Measurements from ENCODE around the gene PPP3CA.
"Not testable (repeated sequence)": the region's sequence is repeated elsewhere in the genome, so short reads cannot be mapped to it uniquely, and the experiment has no call there.

The PPP3CA gene

GRCh38 chr4:101022151-101023024 is 324.9 kb downstream of the PPP3CA start:
- ATAC-seq = peak; percentile 68
- Mint-ChIP-seq H3K4me3 (no peak overlapping the region), H3K9me3 (no peaks in the 10 kb centered on the region), H3K4me1 (peaks cover 40% of the 10 kb centered on the region), H3K27ac (peak overlapping the region in 1 of 2 donors; percentile 43), H3K27me3 (no peaks in the 10 kb centered on the region)
- peak in 1 of 2 donors; percentile 46 for DNase-seq

- ATAC-seq (peak; percentile 84), DNase-seq (no peak)
- Mint-ChIP-seq H3K4me1 (peaks cover 40% of the 10 kb centered on the region), H3K27ac (no peak overlapping the region), H3K9me3 (no peaks in the 10 kb centered on the region), H3K4me3 (peak overlapping the region; percentile 51 to 67), H3K27me3 (peaks cover 2% of the 10 kb centered on the region)
Observed at GRCh38 chr4:101020956-101021355, 326.4 kb downstream of the PPP3CA start.

DNA sequence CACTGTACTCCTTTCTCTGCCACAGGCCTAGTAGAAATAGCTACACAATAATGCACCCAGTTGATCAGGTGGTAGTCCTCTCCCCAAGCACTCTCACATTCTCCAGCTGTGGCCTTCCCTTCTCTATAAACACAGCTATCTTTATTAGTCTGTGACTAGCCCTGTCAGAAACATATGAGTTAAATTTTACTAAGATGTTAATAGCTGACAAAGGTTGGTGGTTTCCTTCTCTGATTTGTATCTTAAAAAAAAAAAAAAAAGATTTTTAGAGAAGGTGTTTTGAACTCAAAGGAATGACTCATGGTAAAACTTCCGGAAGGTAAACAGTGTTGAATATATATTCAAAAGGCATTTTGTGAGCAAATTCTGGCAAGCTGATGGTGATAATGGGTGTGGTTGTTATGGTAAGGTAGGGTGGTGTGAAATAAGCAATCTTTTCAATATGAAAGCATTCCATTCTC is 327.4 kb downstream of the PPP3CA start:
- Mint-ChIP-seq H3K9me3 (no peaks in the 10 kb centered on the region), H3K27ac (peak overlapping the region; percentile 30 to 90), H3K4me1 (peaks cover 40% of the 10 kb centered on the region), H3K27me3 (peaks cover 6% of the 10 kb centered on the region), H3K4me3 (peak overlapping the region; percentile 28 to 52)
- DNase-seq = peak in 1 of 2 donors; percentile 15
- ATAC-seq = peak; percentile 80

- Mint-ChIP-seq H3K27ac (peak overlapping the region in 1 of 2 donors; percentile 20), H3K9me3 (no peaks in the 10 kb centered on the region), H3K27me3 (peaks cover 6% of the 10 kb centered on the region), H3K4me3 (peak overlapping the region in 1 of 2 donors; percentile 40), H3K4me1 (peaks cover 40% of the 10 kb centered on the region)
- DNase-seq = no peak
- no peak for ATAC-seq
Observed at GRCh38 chr4:101019313-101019712, 328.0 kb downstream of the PPP3CA start.

DNA sequence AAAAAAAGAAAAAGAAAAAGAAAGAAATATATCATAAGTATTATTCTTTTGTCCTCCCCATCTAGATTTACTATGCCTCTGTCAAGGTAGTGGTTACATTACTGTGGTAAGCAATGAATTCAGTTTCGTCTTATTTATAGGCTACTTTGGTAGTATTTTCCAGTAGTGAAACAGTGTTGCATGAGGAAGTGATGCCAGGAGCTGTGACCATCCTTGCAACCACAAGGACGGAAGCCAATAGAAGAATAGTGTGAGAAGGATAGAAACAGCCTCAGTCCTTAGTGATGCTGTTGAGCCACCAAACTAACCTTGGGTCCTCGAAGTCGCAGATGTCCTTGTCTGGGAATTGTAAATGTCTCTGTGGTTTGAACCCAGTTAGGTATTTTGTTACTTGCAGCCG is 328.5 kb downstream of the PPP3CA start:
- Mint-ChIP-seq H3K4me3 (peak overlapping the region in 1 of 2 donors; percentile 40), H3K27me3 (peaks cover 6% of the 10 kb centered on the region), H3K9me3 (no peaks in the 10 kb centered on the region), H3K4me1 (peaks cover 40% of the 10 kb centered on the region), H3K27ac (no peak overlapping the region)
- DNase-seq = no peak
- no peak for ATAC-seq

DNA sequence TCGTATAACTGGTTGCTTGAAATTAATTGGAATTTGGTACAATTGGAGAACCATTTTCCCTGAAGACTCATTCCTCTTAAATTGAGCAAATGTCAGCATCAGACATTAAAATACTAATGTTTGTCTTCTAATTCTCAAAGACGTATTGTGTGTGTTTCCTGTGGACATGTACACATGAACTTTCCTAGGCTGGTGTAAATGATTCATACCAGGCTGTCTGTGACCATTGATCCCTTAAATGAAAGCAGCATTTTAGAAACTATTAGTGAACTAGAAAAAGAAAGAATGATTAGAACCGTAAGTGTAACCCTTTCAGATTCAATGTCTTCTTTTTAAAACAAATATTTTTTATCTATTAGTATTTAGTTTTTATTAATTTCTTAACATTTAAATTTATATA is 332.9 kb downstream of the PPP3CA start:
- ATAC-seq (peak; percentile 46), DNase-seq (no peak)
- no peak overlapping the region for H3K4me3 Mint-ChIP-seq
- H3K4me1 Mint-ChIP-seq = peaks cover 14% of the 10 kb centered on the region
- H3K27me3 Mint-ChIP-seq = peaks cover 6% of the 10 kb centered on the region
- H3K9me3 Mint-ChIP-seq = no peaks in the 10 kb centered on the region
- no peak overlapping the region for H3K27ac Mint-ChIP-seq

- peaks cover 5% of the 10 kb centered on the region for H3K27me3 Mint-ChIP-seq
- no peaks in the 10 kb centered on the region for H3K9me3 Mint-ChIP-seq
- H3K4me3 Mint-ChIP-seq = no peak overlapping the region
- ATAC-seq = no peak
- no peak for DNase-seq
- no peak overlapping the region for H3K27ac Mint-ChIP-seq
- H3K4me1 Mint-ChIP-seq = peaks cover 8% of the 10 kb centered on the region
Observed at GRCh38 chr4:101010987-101011386, 336.3 kb downstream of the PPP3CA start.

DNA sequence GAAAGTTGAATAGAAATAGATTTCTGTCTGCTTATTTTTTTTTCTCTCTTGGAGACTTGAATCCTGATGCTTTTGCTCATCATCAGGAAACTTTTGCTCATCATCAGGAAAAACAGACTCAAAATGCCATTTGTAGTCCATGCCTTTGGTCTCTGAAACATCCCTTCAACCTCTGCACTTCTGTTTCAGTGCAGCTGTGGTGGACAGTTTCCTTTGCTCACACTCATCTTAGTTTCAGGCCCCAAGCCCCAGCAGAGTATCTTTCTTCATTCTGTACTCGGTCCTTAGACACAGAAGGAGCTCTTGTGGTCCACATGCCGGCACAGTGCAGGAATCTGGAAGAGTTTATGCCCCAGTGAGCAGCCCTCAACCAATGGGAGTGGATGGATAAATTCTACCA is 337.9 kb downstream of the PPP3CA start:
- H3K4me1 Mint-ChIP-seq = peaks cover 8% of the 10 kb centered on the region
- H3K27me3 Mint-ChIP-seq = no peaks in the 10 kb centered on the region
- H3K9me3 Mint-ChIP-seq = peaks cover 5 to 9% of the 10 kb centered on the region in 2 donors
- no peak overlapping the region for H3K4me3 Mint-ChIP-seq
- no peak for DNase-seq
- ATAC-seq = no peak
- no peak overlapping the region for H3K27ac Mint-ChIP-seq

- H3K27me3 Mint-ChIP-seq = no peaks in the 10 kb centered on the region
- DNase-seq (no peak), ATAC-seq (no peak)
- no peak overlapping the region for H3K4me3 Mint-ChIP-seq
- H3K27ac Mint-ChIP-seq = no peak overlapping the region
- peaks cover 8% of the 10 kb centered on the region for H3K4me1 Mint-ChIP-seq
- H3K9me3 Mint-ChIP-seq = peaks cover 6 to 10% of the 10 kb centered on the region in 2 donors
Observed at GRCh38 chr4:101008503-101008902, 338.8 kb downstream of the PPP3CA start.

DNA sequence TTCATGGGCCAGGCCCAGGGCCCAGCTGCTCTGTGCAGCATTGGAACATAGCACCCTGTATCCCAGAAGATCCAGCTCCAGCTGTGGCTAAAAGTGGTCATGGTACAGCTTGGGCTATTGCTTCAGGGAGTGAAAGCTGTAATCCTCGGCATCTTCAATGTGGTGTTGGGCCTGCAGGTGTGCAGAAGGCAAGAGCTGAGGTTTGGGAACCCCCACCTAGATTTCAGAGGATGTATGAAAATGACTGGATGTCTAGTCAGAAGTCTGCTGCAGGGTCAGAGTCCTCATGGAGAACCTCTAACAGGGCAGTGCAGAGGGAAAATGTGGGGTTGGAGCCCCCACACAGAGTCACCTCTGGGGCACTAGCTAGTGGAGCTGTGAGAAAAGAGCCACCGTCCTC is 341.7 kb downstream of the PPP3CA start:
- Mint-ChIP-seq H3K9me3 (peaks cover 6 to 10% of the 10 kb centered on the region in 2 donors), H3K27me3 (no peaks in the 10 kb centered on the region), H3K4me3 (no peak overlapping the region), H3K4me1 (peaks cover 8% of the 10 kb centered on the region), H3K27ac (no peak overlapping the region)
- ATAC-seq (no peak), DNase-seq (no peak)

- no peak for ATAC-seq
- H3K27me3 Mint-ChIP-seq = no peaks in the 10 kb centered on the region
- DNase-seq = no peak
- H3K27ac Mint-ChIP-seq = no peak overlapping the region
- H3K9me3 Mint-ChIP-seq = peaks cover 6 to 10% of the 10 kb centered on the region in 2 donors
- H3K4me1 Mint-ChIP-seq = no peaks in the 10 kb centered on the region
- H3K4me3 Mint-ChIP-seq = no peak overlapping the region
Observed at GRCh38 chr4:101000496-101000895, 346.8 kb downstream of the PPP3CA start.

DNA sequence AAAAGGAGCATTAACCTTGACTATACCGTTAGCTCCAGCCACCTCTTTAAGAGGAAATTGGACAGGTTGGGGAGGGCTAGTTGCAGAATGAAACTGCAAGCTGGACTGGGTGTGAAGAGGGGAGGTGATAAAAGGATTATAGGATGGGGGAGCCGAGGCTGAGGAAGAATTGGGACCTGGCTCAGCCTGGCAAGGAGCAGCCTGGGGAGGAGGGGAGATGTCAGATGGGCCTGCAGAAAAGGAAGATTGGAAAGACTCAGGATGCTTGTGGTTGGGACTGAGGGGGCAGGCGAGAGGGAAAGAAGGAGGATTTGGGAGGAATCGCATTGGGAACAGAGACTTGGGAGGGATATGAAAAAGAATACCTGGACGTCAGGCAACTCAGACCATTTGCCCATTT is 351.7 kb downstream of the PPP3CA start:
- Mint-ChIP-seq H3K4me3 (no peak overlapping the region), H3K4me1 (no peaks in the 10 kb centered on the region), H3K27ac (no peak overlapping the region), H3K9me3 (no peaks in the 10 kb centered on the region), H3K27me3 (no peaks in the 10 kb centered on the region)
- DNase-seq = no peak
- no peak for ATAC-seq

DNA sequence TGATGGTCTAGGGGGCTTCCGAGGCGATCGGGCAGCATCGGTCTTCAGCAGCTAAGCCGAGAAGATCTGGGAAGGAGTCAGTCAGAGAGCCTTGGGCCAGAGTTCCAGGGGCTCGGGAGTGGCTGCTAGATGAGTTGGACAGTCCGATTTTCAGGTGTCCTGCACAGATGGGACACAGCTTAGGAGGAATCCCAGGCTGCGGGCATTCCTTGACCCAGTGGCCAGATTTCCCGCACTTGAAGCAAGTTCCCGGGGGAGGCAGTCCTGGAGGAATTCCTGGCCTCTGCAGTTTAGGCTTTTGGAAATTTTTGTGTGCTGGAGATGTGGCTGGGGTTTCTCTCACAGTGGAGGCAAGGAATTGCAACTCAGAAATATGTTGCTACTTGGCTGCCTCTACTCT is 352.3 kb downstream of the PPP3CA start:
- not testable (repeated sequence) for DNase-seq, H3K9me3 Mint-ChIP-seq, H3K4me3 Mint-ChIP-seq, H3K4me1 Mint-ChIP-seq, ATAC-seq, H3K27ac Mint-ChIP-seq, H3K27me3 Mint-ChIP-seq

- DNase-seq, ATAC-seq: not testable (repeated sequence)
Observed at GRCh38 chr4:100991332-100992069, 355.8 kb downstream of the PPP3CA start.

DNA sequence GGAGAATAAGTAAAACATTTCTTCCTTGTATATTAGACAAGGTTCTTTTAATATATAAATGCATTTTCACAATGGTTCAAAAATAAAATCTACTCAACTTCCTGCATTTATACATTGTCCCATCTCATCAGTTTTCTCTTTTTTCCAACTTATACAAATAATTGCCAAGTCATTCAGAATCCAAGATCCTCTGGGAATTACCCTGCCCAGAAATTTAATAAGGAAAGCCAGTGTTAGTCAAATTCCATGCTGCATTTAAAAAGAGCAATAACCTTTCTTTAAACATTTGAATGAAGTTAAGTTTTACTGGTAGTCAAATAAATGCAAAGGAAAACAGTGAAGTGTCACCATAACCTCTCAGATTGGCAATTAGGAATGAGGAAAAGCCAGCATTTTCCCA is 357.9 kb downstream of the PPP3CA start:
- no peak overlapping the region for H3K4me3 Mint-ChIP-seq
- no peak overlapping the region for H3K27ac Mint-ChIP-seq
- peaks cover 23% of the 10 kb centered on the region for H3K27me3 Mint-ChIP-seq
- no peaks in the 10 kb centered on the region for H3K4me1 Mint-ChIP-seq
- ATAC-seq (no peak), DNase-seq (no peak)
- no peaks in the 10 kb centered on the region for H3K9me3 Mint-ChIP-seq

More at GRCh38 chr4:100991332-100992069, 355.8 kb downstream of the PPP3CA start:
- H3K4me3 Mint-ChIP-seq, H3K27ac Mint-ChIP-seq, H3K4me1 Mint-ChIP-seq, H3K9me3 Mint-ChIP-seq: not testable (repeated sequence)
- peaks cover 16% of the 10 kb centered on the region for H3K27me3 Mint-ChIP-seq

DNA sequence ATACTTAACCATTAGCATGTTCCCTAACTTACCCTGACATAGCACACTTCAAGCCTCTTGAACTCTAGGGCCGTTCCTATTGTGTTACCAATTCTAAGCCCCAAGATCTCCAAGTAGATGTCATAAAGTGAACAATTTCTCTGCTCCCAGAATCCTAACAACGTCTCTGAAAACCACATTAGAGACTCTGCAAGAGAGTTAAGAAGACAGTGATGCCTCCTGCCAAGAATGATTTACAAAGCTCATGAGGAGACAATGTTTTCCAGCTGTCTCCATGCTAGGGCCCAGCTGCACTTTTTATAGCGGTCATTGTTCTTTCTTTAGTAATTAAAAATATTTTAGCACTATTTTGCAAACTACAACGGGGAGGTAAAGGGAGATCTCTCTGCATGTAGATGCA is 358.4 kb downstream of the PPP3CA start:
- H3K4me1 Mint-ChIP-seq = no peaks in the 10 kb centered on the region
- no peak overlapping the region for H3K27ac Mint-ChIP-seq
- H3K4me3 Mint-ChIP-seq = no peak overlapping the region
- no peaks in the 10 kb centered on the region for H3K9me3 Mint-ChIP-seq
- no peak for ATAC-seq
- DNase-seq = no peak
- peaks cover 23% of the 10 kb centered on the region for H3K27me3 Mint-ChIP-seq
